ENCODE results near the gene MCL1. TPM values are rescaled to one million over a fixed set of nuclear protein-coding genes. Genes with fewer than 3 reads are reported as not detected.

MCL1 gene
- total and polyA plus RNA-seq, 2 of the 13 experiments (the other 11 are each of a cell fraction or from before 2014, with no cell fraction given): 69.5 to 125 TPM

DNA sequence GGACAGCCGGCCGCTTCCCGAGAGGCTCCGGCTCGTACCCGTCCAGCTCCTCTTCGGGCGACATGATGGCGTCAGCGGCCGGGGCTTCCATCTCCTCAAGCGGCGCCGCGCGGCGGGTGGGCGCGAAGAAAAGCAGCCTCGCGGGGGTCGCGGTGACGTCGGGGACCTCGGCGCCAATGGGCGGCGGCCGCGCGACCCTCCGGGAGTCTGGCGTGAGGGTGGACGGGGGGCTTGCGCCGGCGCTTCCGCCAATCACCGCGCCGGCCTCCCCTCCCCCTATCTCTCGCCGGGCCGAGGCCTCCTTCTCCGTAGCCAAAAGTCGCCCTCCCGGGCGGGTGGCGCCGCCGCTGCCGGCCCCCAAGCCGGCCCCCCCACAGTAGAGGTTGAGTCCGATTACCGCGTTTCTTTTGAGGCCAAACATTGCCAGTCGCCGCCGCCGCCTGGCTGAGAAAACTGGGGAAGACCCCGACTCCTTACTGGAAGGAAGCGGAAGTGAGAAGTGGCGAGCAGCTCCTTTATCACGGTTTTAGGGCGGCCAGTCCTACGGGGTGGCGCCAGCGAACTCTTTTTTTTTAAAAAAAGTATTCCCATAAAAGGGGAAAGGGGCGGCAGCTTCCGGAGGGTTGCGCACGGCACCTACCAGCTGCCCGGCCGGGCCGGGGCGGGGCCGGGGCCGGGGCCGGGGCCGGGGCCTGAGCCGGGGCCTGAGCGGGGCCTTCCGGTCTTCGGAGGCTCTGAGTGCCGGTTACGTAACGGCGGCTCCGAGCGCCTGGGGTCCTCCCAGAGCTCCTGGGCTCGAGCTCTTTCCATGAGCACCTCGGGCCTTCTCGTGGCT, at the start of gene MCL1 (continued):
- 0 out of 2 replicates have a peak, but pooled peaks have one; percentile 59 for TF ChIP-seq ZKSCAN8 (CRISPR knock-in tag; IDR thresholded peaks at IDR 0.05; ENCODE audit: borderline replicate concordance)
- TF ChIP-seq ZNF556 (CRISPR knock-in tag; IDR thresholded peaks at IDR 0.05; ENCODE audit: borderline replicate concordance): peak; percentile 67; the same call in 1 of the 2 replicates
- TF ChIP-seq ZFYVE20 (CRISPR knock-in tag; IDR thresholded peaks at IDR 0.05; ENCODE audit: borderline replicate concordance, low read depth): no peak
- TF ChIP-seq ZNF772 (CRISPR knock-in tag; IDR thresholded peaks at IDR 0.05): no peak; the same call in 1 of the 2 replicates
- 0 out of 2 replicates have a peak, but pooled peaks have one; percentile 9 for TF ChIP-seq GATAD2A (CRISPR knock-in tag; IDR thresholded peaks at IDR 0.05)
- peak; percentile 100 for TF ChIP-seq POLR2G (IDR thresholded peaks at IDR 0.05; ENCODE audit: low read depth, low read length)
- TF ChIP-seq, protein P1, sequence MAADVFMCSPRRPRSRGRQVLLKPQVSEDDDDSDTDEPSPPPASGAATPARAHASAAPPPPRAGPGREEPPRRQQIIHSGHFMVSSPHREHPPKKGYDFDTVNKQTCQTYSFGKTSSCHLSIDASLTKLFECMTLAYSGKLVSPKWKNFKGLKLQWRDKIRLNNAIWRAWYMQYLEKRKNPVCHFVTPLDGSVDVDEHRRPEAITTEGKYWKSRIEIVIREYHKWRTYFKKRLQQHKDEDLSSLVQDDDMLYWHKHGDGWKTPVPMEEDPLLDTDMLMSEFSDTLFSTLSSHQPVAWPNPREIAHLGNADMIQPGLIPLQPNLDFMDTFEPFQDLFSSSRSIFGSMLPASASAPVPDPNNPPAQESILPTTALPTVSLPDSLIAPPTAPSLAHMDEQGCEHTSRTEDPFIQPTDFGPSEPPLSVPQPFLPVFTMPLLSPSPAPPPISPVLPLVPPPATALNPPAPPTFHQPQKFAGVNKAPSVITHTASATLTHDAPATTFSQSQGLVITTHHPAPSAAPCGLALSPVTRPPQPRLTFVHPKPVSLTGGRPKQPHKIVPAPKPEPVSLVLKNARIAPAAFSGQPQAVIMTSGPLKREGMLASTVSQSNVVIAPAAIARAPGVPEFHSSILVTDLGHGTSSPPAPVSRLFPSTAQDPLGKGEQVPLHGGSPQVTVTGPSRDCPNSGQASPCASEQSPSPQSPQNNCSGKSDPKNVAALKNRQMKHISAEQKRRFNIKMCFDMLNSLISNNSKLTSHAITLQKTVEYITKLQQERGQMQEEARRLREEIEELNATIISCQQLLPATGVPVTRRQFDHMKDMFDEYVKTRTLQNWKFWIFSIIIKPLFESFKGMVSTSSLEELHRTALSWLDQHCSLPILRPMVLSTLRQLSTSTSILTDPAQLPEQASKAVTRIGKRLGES (CRISPR knock-in tag; IDR thresholded peaks at IDR 0.05; ENCODE audit: borderline replicate concordance): peak; percentile 48; the same call in 1 of the 2 replicates
- TF ChIP-seq, protein P2, sequence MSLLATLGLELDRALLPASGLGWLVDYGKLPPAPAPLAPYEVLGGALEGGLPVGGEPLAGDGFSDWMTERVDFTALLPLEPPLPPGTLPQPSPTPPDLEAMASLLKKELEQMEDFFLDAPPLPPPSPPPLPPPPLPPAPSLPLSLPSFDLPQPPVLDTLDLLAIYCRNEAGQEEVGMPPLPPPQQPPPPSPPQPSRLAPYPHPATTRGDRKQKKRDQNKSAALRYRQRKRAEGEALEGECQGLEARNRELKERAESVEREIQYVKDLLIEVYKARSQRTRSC (CRISPR knock-in tag; IDR thresholded peaks at IDR 0.05; ENCODE audit: low read depth): 0 out of 2 replicates have a peak, but pooled peaks have one; percentile 48
- TF ChIP-seq ZNF766 (CRISPR knock-in tag; IDR thresholded peaks at IDR 0.05; ENCODE audit: borderline replicate concordance): 0 out of 2 replicates have a peak, but pooled peaks have one; percentile 41
- peak; percentile 61; the same call in 1 of the 2 replicates for TF ChIP-seq ISX (CRISPR knock-in tag; conservative IDR thresholded peaks at IDR 0.05)
- peak; percentile 21 for TF ChIP-seq ZMAT3 (CRISPR knock-in tag; conservative IDR thresholded peaks at IDR 0.05)
- TF ChIP-seq MEF2D (CRISPR knock-in tag; IDR thresholded peaks at IDR 0.05): no peak
- TF ChIP-seq ZNF546 (CRISPR knock-in tag; conservative IDR thresholded peaks at IDR 0.05): peak; percentile 90; the same call in 1 of the 2 replicates
- TF ChIP-seq MED1 (CRISPR knock-in tag; IDR thresholded peaks at IDR 0.05): peak; percentile 68
- TF ChIP-seq RBM39 (IDR thresholded peaks at IDR 0.05; ENCODE audit: low read depth, low read length, poor library complexity, severe bottlenecking): peak; percentile 95
- TF ChIP-seq SPEN (CRISPR knock-in tag; IDR thresholded peaks at IDR 0.05; ENCODE audit: low read depth): peak; percentile 31
- TF ChIP-seq, protein P3, sequence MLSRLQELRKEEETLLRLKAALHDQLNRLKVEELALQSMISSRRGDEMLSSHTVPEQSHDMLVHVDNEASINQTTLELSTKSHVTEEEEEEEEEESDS (CRISPR knock-in tag; IDR thresholded peaks at IDR 0.05; ENCODE audit: borderline replicate concordance): no peak
- peak; percentile 41; the same call in 1 of the 2 replicates for TF ChIP-seq ZNF563 (CRISPR knock-in tag; IDR thresholded peaks at IDR 0.05)
- 0 out of 2 replicates have a peak, but pooled peaks have one; percentile 41 for TF ChIP-seq NR2F2 (IDR thresholded peaks at IDR 0.05; ENCODE audit: borderline replicate concordance, low read depth)
- TF ChIP-seq SP5 (CRISPR knock-in tag; IDR thresholded peaks at IDR 0.05; ENCODE audit: borderline replicate concordance, low read depth): 0 out of 2 replicates have a peak, but pooled peaks have one; percentile 20
- TF ChIP-seq, protein P4, sequence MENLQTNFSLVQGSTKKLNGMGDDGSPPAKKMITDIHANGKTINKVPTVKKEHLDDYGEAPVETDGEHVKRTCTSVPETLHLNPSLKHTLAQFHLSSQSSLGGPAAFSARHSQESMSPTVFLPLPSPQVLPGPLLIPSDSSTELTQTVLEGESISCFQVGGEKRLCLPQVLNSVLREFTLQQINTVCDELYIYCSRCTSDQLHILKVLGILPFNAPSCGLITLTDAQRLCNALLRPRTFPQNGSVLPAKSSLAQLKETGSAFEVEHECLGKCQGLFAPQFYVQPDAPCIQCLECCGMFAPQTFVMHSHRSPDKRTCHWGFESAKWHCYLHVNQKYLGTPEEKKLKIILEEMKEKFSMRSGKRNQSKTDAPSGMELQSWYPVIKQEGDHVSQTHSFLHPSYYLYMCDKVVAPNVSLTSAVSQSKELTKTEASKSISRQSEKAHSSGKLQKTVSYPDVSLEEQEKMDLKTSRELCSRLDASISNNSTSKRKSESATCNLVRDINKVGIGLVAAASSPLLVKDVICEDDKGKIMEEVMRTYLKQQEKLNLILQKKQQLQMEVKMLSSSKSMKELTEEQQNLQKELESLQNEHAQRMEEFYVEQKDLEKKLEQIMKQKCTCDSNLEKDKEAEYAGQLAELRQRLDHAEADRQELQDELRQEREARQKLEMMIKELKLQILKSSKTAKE (CRISPR knock-in tag; IDR thresholded peaks at IDR 0.05; ENCODE audit: borderline replicate concordance): no peak
- TF ChIP-seq TBX3 (IDR thresholded peaks at IDR 0.05; ENCODE audit: borderline replicate concordance): 0 out of 2 replicates have a peak, but pooled peaks have one; percentile 11
